ENCODE results near the gene HSPA4.
A peak's percentile ranks its signal among the peaks of the same experiment; 100 is the strongest.
"Not testable (repeated sequence)": the region's sequence is repeated elsewhere in the genome, so short reads cannot be mapped to it uniquely, and the experiment has no call there.

HSPA4 gene

GRCh38 chr5:133118741-133119140 lies 66.9 kb downstream of the HSPA4 start:
- intact Hi-C loops (cut with DNase I), result loop anchor here (10.0 kb wide), 1 partner anchor 826 kb away; no protein-coding TSS in a partner anchor
- DNase-seq, result peak in 1 of 10 donors; percentile 35

GRCh38 chr5:133119233-133119711 lies 67.5 kb downstream of the HSPA4 start:
- peak in 1 of 10 donors; percentile 20 for DNase-seq
- intact Hi-C loops (cut with DNase I), result loop anchor here (10.0 kb wide), 1 partner anchor 826 kb away; no protein-coding TSS in a partner anchor

GRCh38 chr5:133120156-133120750 lies 68.4 kb downstream of the HSPA4 start:
- peak in 1 of 10 donors; percentile 20 for DNase-seq
- intact Hi-C loops (cut with DNase I), result no loop called here

GRCh38 chr5:133121080-133121479 lies 69.3 kb downstream of the HSPA4 start:
- DNase-seq, result no peak
- intact Hi-C loops (cut with DNase I), result no loop called here

- DNase-seq, result no peak
- intact Hi-C loops (cut with DNase I), result no loop called here
Observed at GRCh38 chr5:133121611-133122150, 69.9 kb downstream of the HSPA4 start.

GRCh38 chr5:133122711-133123110 lies 70.9 kb downstream of the HSPA4 start:
- no peak for DNase-seq
- intact Hi-C loops (cut with DNase I), result no loop called here

- intact Hi-C loops (cut with DNase I), result no loop called here
- DNase-seq, result no peak
Observed at GRCh38 chr5:133123297-133123696, 71.5 kb downstream of the HSPA4 start.

- intact Hi-C loops (cut with DNase I), result no loop called here
Observed at GRCh38 chr5:133124891-133125290, 73.1 kb downstream of the HSPA4 start.

GRCh38 chr5:133128066-133128465 lies 76.3 kb downstream of the HSPA4 start:
- intact Hi-C loops (cut with DNase I), result no loop called here
- no peak for DNase-seq

More at GRCh38 chr5:133124891-133125290, 73.1 kb downstream of the HSPA4 start:
- DNase-seq, result no peak

GRCh38 chr5:133129289-133129688 lies 77.5 kb downstream of the HSPA4 start:
- no peak for DNase-seq

GRCh38 chr5:133129950-133130349 lies 78.1 kb downstream of the HSPA4 start:
- no peak for DNase-seq
- intact Hi-C loops (cut with DNase I), result no loop called here

More at GRCh38 chr5:133129289-133129688, 77.5 kb downstream of the HSPA4 start:
- intact Hi-C loops (cut with DNase I), result no loop called here

- intact Hi-C loops (cut with DNase I), result no loop called here
- no peak for DNase-seq
Observed at GRCh38 chr5:133130387-133131118, 78.7 kb downstream of the HSPA4 start.

- no peak for DNase-seq
- intact Hi-C loops (cut with DNase I), result no loop called here
Observed at GRCh38 chr5:133132717-133133116, 80.9 kb downstream of the HSPA4 start.

- DNase-seq; intact Hi-C loops (cut with DNase I): not testable (repeated sequence)
Observed at GRCh38 chr5:133133241-133133640, 81.4 kb downstream of the HSPA4 start.

- intact Hi-C loops (cut with DNase I); DNase-seq: not testable (repeated sequence)
Observed at GRCh38 chr5:133136890-133137289, 85.1 kb downstream of the HSPA4 start.

- DNase-seq, result no peak
- intact Hi-C loops (cut with DNase I), result no loop called here
Observed at GRCh38 chr5:133140311-133140710, 88.5 kb downstream of the HSPA4 start.

- DNase-seq, result no peak
- intact Hi-C loops (cut with DNase I), result no loop called here
Observed at GRCh38 chr5:133141746-133142145, 89.9 kb downstream of the HSPA4 start.

- intact Hi-C loops (cut with DNase I), result no loop called here
- no peak for DNase-seq
Observed at GRCh38 chr5:133142782-133143181, 91.0 kb downstream of the HSPA4 start.

GRCh38 chr5:133144245-133144981 lies 92.6 kb downstream of the HSPA4 start:
- intact Hi-C loops (cut with DNase I), result no loop called here
- no peak for DNase-seq

GRCh38 chr5:133145436-133146170 lies 93.8 kb downstream of the HSPA4 start:
- DNase-seq, result peak in 2 of 10 donors; percentile 21 to 86
- intact Hi-C loops (cut with DNase I), result no loop called here

All from posterior cingulate gyrus (tissue), 11 donors.